ENCODE data around the gene HAO1.
"Not testable (repeated sequence)": the region's sequence is repeated elsewhere in the genome, so short reads cannot be mapped to it uniquely, and the experiment has no call there.

HAO1 gene

GRCh38 chr20:7940341-7940740 lies at the start of gene HAO1:
HAO1 (minus strand) TSS chr20:7940458; CDS start chr20:7940422, 36 bp downstream.
- DNase-seq, result no peak

- DNase-seq, result no peak
Observed at GRCh38 chr20:7989379-7989778, 49.1 kb upstream of the HAO1 start.

GRCh38 chr20:7985916-7986315 lies 45.7 kb upstream of the HAO1 start:
- no peak for DNase-seq

- DNase-seq, result no peak
Observed at GRCh38 chr20:7984192-7984591, 43.9 kb upstream of the HAO1 start.

GRCh38 chr20:7981374-7981773 lies 41.1 kb upstream of the HAO1 start:
- DNase-seq, result no peak

GRCh38 chr20:7980332-7981046 lies 40.2 kb upstream of the HAO1 start:
- no peak for DNase-seq

GRCh38 chr20:7977709-7978108 lies 37.5 kb upstream of the HAO1 start:
- no peak for DNase-seq

- DNase-seq, result no peak
Observed at GRCh38 chr20:7975851-7976414, 35.7 kb upstream of the HAO1 start.

- DNase-seq, result no peak
Observed at GRCh38 chr20:7974785-7975435, 34.7 kb upstream of the HAO1 start.

GRCh38 chr20:7971536-7972280 lies 31.4 kb upstream of the HAO1 start:
- no peak for DNase-seq

- no peak for DNase-seq
Observed at GRCh38 chr20:7967199-7967844, 27.1 kb upstream of the HAO1 start.

GRCh38 chr20:7966176-7966575 lies 25.9 kb upstream of the HAO1 start:
- DNase-seq, result no peak

- no peak for DNase-seq
Observed at GRCh38 chr20:7959484-7959883, 19.2 kb upstream of the HAO1 start.

GRCh38 chr20:7956561-7956960 lies 16.3 kb upstream of the HAO1 start:
- not testable (repeated sequence) for DNase-seq

GRCh38 chr20:7950387-7950786 lies 10.1 kb upstream of the HAO1 start:
- DNase-seq, result no peak

GRCh38 chr20:7943891-7944290 lies 3.6 kb upstream of the HAO1 start:
- no peak for DNase-seq

- no peak for DNase-seq
Observed at GRCh38 chr20:7939663-7940062, 595 bp downstream of the HAO1 start.

- no peak for DNase-seq
Observed at GRCh38 chr20:7938058-7938457, 2.2 kb downstream of the HAO1 start.

- DNase-seq, result no peak
Observed at GRCh38 chr20:7937328-7937727, 2.9 kb downstream of the HAO1 start.

- DNase-seq, result no peak
Observed at GRCh38 chr20:7935027-7935551, 5.2 kb downstream of the HAO1 start.

- DNase-seq, result no peak
Observed at GRCh38 chr20:7933346-7933745, 6.9 kb downstream of the HAO1 start.

- no peak for DNase-seq
Observed at GRCh38 chr20:7930343-7930742, 9.9 kb downstream of the HAO1 start.

- no peak for DNase-seq
Observed at GRCh38 chr20:7926767-7927166, 13.5 kb downstream of the HAO1 start.

Data from activated gamma-delta T cell treated with Interleukin-2 at 50 U/mL for 16 hours (primary cell).